ENCODE data around the gene VDR.
"Not testable (repeated sequence)": the region's sequence is repeated elsewhere in the genome, so short reads cannot be mapped to it uniquely, and the experiment has no call there.

Gene VDR

DNA sequence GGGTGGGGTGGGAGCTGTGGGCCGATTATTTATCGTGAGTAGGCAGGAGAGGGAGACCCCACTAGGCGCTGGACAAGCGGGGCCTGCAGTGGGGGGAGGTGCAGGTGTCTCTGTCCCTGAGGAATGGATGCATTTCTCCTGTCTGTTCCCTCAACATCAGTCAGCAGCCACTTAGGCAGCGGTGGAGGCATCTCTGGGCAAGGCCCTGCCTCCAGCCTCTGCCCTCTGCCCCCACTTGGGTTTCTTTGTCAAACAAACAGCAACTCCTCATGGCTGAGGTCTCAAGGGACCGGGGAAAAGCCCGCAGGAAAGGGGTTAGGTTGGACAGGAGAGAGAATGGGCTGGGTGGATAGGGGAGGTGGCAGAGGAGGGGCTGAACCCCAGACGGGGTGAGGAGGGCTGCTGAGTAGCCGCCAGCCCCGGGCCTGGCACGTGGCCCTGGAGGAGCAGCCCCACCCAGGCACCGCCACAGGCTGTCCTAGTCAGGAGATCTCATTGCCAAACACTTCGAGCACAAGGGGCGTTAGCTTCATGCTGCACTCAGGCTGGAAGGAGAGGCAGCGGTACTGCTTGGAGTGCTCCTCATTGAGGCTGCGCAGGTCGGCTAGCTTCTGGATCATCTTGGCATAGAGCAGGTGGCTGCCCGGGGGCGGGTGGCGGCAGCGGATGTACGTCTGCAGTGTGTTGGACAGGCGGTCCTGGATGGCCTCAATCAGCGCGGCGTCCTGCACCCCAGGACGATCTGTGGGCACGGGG is 60.4 kb downstream of the VDR start:
- DNase-seq (ENCODE audit: low read depth): no peak
- TF ChIP-seq, protein P1, sequence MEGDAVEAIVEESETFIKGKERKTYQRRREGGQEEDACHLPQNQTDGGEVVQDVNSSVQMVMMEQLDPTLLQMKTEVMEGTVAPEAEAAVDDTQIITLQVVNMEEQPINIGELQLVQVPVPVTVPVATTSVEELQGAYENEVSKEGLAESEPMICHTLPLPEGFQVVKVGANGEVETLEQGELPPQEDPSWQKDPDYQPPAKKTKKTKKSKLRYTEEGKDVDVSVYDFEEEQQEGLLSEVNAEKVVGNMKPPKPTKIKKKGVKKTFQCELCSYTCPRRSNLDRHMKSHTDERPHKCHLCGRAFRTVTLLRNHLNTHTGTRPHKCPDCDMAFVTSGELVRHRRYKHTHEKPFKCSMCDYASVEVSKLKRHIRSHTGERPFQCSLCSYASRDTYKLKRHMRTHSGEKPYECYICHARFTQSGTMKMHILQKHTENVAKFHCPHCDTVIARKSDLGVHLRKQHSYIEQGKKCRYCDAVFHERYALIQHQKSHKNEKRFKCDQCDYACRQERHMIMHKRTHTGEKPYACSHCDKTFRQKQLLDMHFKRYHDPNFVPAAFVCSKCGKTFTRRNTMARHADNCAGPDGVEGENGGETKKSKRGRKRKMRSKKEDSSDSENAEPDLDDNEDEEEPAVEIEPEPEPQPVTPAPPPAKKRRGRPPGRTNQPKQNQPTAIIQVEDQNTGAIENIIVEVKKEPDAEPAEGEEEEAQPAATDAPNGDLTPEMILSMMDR (conservative IDR thresholded peaks at IDR 0.05; ENCODE audit: low read depth, low read length): no peak
- H3K4me3 ChIP-seq (ENCODE audit: low read depth, low read length): no peak overlapping the region

DNA sequence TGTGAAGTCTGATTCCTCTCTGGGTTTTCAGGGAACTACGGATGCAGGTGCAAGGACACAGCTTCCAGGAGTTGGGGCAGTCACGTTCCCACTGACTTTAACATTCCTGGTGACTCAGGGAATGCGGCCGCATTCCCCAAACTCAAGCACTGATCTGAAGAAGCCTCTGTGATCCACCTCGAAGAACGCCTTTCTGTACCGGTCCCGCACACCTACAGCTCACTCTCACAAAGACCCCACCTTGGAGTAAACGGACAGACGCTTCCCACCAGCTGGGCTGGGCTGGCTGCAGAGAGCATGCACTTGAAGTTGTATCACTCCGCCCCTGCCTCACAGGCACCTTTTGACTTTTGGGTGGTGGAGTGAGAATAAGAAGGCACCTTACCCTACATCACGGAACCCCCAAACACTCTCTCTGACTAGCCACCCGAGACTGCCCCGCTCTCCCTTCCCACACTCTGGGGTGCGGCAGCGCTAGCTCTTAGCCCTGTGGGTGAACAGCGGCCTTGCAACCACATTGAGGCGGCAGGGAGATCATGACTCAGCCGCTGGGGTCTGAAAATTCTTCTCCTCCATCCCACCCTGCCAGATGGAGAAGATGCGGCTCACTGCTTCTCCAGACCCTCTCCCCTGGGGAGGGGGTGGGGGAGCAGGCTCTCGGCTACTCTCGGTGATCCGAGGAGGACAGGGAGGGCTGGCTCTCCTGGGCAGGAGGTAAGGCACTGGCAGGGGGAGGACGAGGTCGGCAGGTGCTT is 61.4 kb downstream of the VDR start:
- TF ChIP-seq, protein P1 (conservative IDR thresholded peaks at IDR 0.05; ENCODE audit: low read depth, low read length): no peak

DNA sequence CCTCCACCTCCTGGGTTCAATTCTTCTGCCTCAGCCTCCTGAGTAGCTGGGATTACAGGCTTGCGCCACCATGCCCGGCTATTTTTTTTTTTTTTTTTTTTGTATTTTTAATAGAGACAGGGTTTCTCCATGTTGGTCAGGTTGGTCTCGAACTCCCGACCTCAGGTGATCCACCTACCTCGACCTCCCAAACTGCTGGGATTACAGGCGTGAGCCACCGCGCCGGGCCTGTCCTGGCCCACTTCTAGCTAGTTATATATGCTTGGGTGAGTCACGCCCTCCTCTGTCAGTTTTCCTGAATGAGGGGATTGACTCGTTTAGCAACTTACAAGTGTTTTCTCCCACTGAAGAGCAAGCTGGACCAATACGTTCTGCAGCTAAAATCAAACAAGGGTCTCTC is 62.3 kb downstream of the VDR start:
- DNase-seq (ENCODE audit: low read depth); H3K4me3 ChIP-seq (ENCODE audit: low read depth, low read length): not testable (repeated sequence)

More for the DNA sequence above, 61.4 kb downstream of the VDR start:
- no peak overlapping the region for H3K4me3 ChIP-seq (ENCODE audit: low read depth, low read length)
- DNase-seq (ENCODE audit: low read depth): no peak

DNA sequence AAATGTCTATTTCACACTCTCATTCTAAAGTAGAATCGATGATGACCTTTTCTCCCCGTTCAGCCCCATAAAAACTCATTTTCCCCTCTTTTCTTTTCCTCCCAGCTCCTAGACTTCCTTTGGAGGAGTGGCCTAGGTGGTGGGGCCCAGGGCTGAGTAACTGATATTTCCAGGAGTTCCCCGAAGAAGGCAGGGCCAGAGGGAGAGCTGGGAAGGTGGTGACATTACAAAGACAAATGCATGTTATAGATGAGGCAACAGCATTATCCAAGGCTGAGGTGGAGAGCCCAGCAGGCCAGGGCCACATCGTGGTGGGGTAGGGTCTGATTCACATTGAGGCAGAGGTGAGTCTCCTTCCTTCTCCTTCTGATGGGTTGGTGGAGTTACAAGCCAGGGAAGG is 62.9 kb downstream of the VDR start:
- H3K4me3 ChIP-seq (ENCODE audit: low read depth, low read length): no peak overlapping the region
- no peak for DNase-seq (ENCODE audit: low read depth)
- TF ChIP-seq, protein P1 (conservative IDR thresholded peaks at IDR 0.05; ENCODE audit: low read depth, low read length): no peak

DNA sequence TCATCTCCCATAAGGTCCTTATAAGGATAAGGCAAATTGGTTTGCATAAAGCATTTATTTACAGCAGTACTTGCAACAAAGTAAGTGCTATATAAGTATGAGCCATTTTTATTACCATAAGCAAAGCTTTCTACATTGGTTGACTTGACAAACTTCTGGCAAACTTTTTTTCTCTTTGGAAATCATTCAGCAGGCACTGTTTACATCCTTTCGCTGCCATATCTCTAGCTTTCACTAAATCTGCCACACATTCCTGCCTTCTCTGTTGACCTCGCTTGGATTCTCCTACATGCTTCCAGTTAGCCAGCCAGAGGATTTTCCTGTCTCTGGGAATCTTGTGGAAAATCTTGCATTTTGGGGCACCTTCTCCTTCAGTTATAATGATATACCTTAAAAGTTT is 63.3 kb downstream of the VDR start:
- TF ChIP-seq, protein P1 (conservative IDR thresholded peaks at IDR 0.05; ENCODE audit: low read depth, low read length): no peak
- DNase-seq (ENCODE audit: low read depth): no peak
- no peak overlapping the region for H3K4me3 ChIP-seq (ENCODE audit: low read depth, low read length)

DNA sequence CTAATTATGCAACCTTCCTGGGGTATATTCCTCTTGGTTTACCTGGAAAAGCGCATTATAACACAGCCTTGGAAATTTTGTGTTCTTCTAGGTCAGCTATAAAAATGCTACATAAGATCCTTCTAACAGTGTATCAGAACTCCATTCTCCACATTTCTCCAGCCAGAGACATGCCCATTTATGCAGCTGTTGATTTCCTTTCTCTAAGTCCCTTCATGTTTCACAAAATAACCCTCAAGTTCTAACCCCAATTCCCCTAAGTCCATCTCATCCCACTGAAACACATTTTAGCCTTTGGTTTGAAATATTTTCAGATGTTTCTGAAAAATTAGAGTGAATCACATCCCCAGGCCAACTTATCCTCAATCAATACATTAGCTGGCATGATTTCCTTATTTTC is 64.2 kb downstream of the VDR start:
- DNase-seq (ENCODE audit: low read depth): no peak
- no peak overlapping the region for H3K4me3 ChIP-seq (ENCODE audit: low read depth, low read length)
- TF ChIP-seq, protein P1 (conservative IDR thresholded peaks at IDR 0.05; ENCODE audit: low read depth, low read length): no peak

DNA sequence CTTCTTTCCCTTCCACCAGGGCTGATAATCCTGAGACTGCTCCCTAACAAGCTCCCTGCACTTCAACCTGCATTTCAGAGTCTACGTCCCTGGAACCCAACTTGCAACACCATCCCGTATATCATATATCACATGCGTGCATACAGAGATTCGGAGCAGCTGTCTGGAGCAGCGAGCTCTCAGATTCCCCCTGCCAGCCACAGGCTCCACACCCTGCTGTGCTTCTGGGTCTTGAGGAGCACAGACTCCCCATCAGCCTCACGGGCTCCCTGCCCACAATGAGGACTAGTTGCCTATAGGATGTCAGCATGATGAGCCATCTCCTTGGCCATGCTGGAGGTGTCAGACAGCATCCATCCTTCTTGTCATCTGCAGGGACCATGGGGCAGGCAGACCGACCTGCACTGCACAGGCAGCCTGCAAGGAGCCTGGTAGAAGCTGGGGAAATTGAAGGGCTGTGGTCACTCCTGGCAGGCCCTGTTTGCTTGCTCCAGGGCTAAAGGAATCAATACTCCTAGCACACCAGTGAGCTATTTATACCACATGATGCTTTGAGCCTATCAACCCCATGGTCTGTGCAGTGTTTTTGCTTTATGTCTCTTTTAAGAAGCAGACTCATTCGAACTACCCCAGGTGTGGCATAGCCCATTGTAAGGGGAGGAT is 65.4 kb downstream of the VDR start:
- peak; percentile 68 for DNase-seq (ENCODE audit: low read depth)
- H3K4me3 ChIP-seq (ENCODE audit: low read depth, low read length): no peak overlapping the region
- TF ChIP-seq, protein P1 (conservative IDR thresholded peaks at IDR 0.05; ENCODE audit: low read depth, low read length): no peak
